ENCODE results near the gene VPS54.
"Not testable (repeated sequence)": the region's sequence is repeated elsewhere in the genome, so short reads cannot be mapped to it uniquely, and the experiment has no call there.

The VPS54 gene

GRCh38 chr2:63994329-63995070 is 24.7 kb downstream of the VPS54 start:
- DNase-seq, result not testable (repeated sequence)

DNA sequence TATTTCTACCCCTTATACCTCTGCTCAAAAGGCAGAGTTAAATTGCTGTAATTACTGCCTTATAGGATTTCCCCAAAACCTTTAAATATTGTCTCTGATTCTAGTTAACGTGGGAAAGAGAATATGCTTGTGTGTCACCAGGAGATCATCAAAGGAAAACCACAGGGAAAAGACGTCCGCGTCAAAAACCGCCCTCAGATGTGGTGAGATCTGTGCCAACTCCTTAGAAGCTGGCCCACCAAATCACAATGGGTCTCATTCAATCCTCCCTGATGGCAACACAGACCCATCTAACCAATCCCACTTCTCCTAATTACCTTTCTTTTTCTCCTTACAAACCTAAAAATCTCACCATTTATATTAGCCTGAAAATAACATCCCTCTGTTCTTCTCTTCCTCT is 25.4 kb downstream of the VPS54 start:
- DNase-seq, result no peak

- not testable (repeated sequence) for DNase-seq
These were observed 26.1 kb downstream of the VPS54 start for GRCh38 chr2:63993130-63993584.

- DNase-seq, result no peak
These were observed 27.1 kb downstream of the VPS54 start for GRCh38 chr2:63992061-63992685.

GRCh38 chr2:63991173-63991999 is 27.8 kb downstream of the VPS54 start:
- not testable (repeated sequence) for DNase-seq

- DNase-seq, result no peak
These were observed 29.2 kb downstream of the VPS54 start for GRCh38 chr2:63990072-63990471.

DNA sequence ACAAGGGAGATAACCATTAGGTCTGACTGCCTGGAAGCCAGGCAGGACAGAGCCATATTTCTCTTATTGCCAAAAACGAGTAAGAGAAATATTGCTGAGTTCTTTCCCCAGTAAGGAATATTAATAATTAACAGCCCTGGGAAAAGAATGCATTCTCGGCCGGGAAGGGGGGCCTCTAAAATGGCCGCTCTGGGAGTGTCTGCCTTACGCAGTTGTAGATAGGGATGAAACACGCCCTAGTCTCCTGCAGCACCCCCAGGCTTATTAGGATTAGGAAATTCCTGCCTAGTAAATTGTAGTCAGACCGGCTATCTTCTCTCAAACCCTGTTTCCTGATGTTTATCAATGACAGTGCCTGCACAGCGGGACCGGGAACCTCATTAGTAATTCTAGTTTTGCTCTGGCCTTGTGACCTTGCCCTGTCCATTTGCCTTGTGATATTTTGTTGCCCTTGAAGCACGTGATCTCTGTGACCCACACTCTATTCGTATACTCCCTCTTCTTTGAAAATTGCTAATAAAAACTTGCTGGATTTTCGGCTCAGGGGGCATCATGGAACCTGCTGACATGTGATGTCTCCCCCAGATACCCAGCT is 30.3 kb downstream of the VPS54 start:
- not testable (repeated sequence) for DNase-seq

- no peak for DNase-seq
These were observed 34.4 kb downstream of the VPS54 start for GRCh38 chr2:63984606-63985359.

DNA sequence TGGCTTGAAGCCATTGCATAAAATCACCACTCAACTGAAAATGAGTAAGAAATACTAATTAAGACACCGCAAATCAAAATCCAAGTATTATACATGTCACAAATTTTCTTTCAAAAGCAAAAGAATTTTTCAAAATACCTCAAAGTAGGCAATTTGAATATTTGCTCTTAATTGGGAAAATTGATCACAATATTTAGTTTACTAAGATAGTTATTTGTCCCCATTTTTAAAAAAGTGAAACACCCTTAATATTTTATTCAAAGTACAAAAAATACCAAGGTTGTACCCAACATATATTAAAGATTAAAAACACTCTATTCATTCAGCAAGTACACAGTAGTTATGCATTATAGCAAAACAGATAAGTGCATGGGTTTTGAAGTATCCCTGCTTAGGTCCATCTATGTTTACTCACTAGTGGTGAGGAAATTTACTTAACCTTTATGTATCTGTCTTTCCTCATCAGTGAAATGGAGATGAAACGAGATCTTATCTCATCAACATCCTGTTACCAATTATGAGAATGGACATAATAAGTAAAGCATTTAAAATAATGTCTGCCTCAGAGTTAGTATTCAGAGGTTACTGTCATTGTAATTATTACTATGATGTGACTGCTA is 35.1 kb downstream of the VPS54 start:
- DNase-seq, result no peak

GRCh38 chr2:63982335-63982734 is 36.9 kb downstream of the VPS54 start:
- DNase-seq, result no peak

DNA sequence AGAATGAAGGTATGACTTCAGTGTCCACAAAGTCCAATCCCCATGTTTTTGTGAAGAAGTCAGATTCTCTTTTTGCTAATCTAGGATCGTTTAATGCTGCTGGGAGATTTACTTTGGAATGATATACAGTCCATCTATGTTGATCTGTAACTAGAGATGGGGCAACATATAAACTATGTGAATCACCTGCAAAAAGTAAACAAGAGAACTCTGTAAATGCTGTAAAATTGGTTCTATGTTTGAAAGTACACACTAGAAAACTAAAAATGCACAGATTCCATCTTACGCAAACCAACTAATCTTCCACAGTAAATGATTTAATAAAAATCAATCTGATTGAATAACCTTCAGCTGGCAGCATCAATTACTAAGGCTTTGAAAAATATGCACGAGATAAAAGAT is 37.5 kb downstream of the VPS54 start:
- no peak for DNase-seq

- no peak for DNase-seq
These were observed 38.4 kb downstream of the VPS54 start for GRCh38 chr2:63980794-63981193.

- DNase-seq, result no peak
These were observed 41.3 kb downstream of the VPS54 start for GRCh38 chr2:63977904-63978303.

DNA sequence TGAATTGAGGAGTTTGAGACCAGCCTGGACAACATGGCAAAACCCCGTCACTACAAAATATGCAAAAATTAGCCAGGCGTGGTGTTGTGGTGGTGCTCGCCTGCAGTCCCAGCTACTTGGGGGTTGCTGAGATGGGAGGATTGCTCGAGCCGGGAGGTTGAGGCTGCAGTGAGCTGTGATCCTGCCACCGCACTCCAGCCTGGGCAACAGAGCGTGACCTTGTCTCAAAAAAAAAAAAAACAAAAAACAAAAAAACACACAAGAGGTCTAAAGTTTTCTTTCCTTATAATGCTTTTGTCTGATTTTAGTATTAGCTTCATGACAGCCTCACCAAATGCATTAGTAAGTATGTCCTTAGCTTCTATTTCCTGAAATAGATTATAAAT is 43.1 kb downstream of the VPS54 start:
- no peak for DNase-seq

DNA sequence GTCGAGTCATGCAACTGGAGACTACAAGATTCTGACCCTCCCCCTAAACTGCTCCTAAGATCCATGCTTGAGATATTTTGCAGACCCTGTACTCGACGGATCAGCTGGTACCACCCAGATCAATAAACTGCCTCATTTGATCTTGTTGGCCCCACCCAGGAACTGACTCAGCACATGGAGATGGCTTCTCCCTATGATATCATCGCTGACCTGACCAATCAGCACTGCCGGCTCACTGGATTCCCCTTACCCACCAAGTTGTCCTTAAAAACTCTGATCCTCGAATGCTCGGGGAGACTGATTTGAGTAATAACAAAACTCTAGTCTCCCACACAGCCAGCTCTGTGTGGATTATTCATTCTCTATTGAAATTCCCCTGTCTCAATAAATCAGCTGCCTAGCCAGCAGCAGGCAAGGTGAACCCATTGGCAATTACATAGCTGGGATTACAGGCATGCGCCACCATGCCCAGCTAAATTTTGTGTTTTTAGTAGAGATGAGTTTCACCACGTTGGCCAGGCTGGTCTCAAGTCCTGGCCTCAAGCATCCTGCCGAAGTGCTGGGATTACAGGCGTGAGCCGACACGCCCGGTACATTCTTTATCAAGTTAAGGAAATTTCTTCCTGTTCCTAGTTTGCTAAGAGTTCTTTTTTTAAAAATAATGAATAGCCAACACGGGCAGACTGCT is 43.6 kb downstream of the VPS54 start:
- DNase-seq, result no peak

- DNase-seq, result not testable (repeated sequence)
These were observed 44.2 kb downstream of the VPS54 start for GRCh38 chr2:63975036-63975435.

DNA sequence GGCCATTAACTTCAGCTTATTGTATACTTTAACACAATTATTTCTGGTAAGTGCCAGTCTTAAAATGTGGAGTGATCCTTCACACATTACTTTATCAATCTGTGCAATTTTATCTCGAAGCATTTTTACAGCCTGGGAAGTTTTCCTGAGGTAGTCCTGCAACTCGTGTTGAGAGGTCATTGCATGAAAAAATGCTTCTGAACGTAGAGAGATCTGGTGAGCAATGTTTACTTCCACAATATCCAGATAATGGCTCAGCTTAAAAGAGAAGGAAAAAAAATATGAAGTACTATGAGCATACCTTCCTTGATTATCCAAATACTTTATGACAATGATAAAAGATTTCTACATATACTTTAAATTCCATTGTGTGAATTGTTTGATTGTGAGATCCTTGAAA is 57.0 kb downstream of the VPS54 start:
- DNase-seq, result no peak

DNA sequence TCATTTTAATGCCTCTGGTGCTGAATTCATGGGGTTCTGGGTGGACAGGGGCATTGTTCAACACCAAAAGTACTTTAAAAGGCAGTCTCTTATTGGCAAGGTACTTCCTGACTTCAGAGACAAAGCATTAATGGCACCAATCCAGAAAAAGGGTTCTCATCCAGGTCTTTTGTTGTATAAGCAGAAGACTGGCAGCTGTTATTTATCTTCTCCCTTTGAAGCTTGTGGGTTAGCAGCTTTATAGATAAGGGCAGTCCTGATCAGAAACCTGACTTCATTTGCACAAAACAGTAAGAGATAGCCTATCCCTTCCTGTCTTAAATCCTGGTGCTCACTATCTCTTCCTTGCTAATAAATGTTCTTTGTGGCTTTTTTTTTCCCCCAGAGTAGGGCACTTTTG is 68.8 kb downstream of the VPS54 start:
- DNase-seq, result no peak

GRCh38 chr2:63942788-63943187 is 76.4 kb downstream of the VPS54 start:
- DNase-seq, result no peak

DNA sequence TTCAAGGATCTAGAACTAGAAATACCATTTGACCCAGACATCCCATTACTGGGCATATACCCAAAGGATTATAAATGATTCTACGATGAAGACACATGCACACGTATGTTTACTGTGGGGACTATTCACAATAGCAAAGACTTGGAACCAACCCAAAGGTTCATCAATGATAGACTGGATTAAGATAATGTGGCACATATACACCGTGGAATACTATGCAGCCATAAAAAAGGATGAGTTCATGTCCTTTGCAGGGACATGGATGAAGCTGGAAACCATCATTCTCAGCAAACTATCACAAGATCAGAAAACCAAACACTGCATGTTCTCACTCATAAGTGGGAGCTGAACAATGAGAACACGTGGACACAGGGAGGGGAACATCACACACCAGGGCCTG is 87.1 kb downstream of the VPS54 start:
- DNase-seq, result not testable (repeated sequence)
